ENCODE data around the gene PRDM5. TPM values are rescaled to one million over a fixed set of nuclear protein-coding genes. Genes with fewer than 3 reads are reported as not detected.
A peak's percentile ranks its signal among the peaks of the same experiment; 100 is the strongest.

The PRDM5 gene
- total RNA-seq, 5 donors from 2014 or later (not counting 1 experiment from before 2014, with no cell fraction given), result 0.47 to 1.4 (median 0.86) TPM; not detected in 1

- Histone ChIP-seq H3K9me3 (no peaks in the 10 kb centered on the region), H3K27ac (ENCODE audit: low read length) (no peak overlapping the region), H3K36me3 (ENCODE audit: control insufficient read depth in 2 of 2, extremely low read depth in 1 of 2, insufficient read depth in 1 of 2, low read length in 1 of 2) (no peaks in the 10 kb centered on the region), H3K4me1 (ENCODE audit: control insufficient read depth in 1 of 2, extremely low read depth in 1 of 2, insufficient read depth in 2 of 2, low read length in 2 of 2) (peaks cover 0 to 12% of the 10 kb centered on the region in 2 experiments), H3K27me3 (replicated peaks in 1 of 2; ENCODE audit: control insufficient read depth in 2 of 2, extremely low read depth in 1 of 2, insufficient read depth in 2 of 2, low read length in 1 of 2) (peaks cover 0 to 8% of the 10 kb centered on the region in 2 experiments), H3K4me3 (ENCODE audit: control insufficient read depth in 1 of 2, extremely low read depth in 1 of 2, low read length in 1 of 2) (no peak overlapping the region)
- Mint-ChIP-seq H3K36me3 (no peaks in the 10 kb centered on the region), H3K4me3 (no peak overlapping the region), H3K4me1 (peaks cover 9 to 13% (median 13%) of the 10 kb centered on the region in 3 donors), H3K9me3 (no peaks in the 10 kb centered on the region), H3K27me3 (peaks cover 5 to 13% of the 10 kb centered on the region in 2 donors), H3K27ac (no peak overlapping the region)
- ChIA-PET POLR2A (no interaction called here), CTCF (no interaction called here)
- WGBS (ENCODE audit: insufficient coverage), result no CpG with 5 or more reads among the region's 3 CpGs
- no peak for DNase-seq
- ATAC-seq (replicated peaks in 1 of 4), result no peak
These were observed 4.0 kb upstream of the PRDM5 start for GRCh38 chr4:120926358-120927025.

GRCh38 chr4:120924931-120925330 lies 2.4 kb upstream of the PRDM5 start:
- no peak overlapping the region for H3K4me3 Mint-ChIP-seq

GRCh38 chr4:120923207-120923522 lies 639 bp upstream of the PRDM5 start:
- DNase-seq (no peak), ATAC-seq (replicated peaks in 1 of 4) (no peak)
- Histone ChIP-seq H3K36me3 (ENCODE audit: control insufficient read depth in 2 of 2, extremely low read depth in 1 of 2, insufficient read depth in 1 of 2, low read length in 1 of 2) (no peaks in the 10 kb centered on the region), H3K4me3 (ENCODE audit: control insufficient read depth in 1 of 2, extremely low read depth in 1 of 2, low read length in 1 of 2) (peak overlapping the region; percentile 25 to 82), H3K9me3 (no peaks in the 10 kb centered on the region), H3K4me1 (ENCODE audit: control insufficient read depth in 1 of 2, extremely low read depth in 1 of 2, insufficient read depth in 2 of 2, low read length in 2 of 2) (peaks cover 6 to 13% of the 10 kb centered on the region in 2 experiments), H3K27ac (ENCODE audit: low read length) (no peak overlapping the region), H3K27me3 (replicated peaks in 1 of 2; ENCODE audit: control insufficient read depth in 2 of 2, extremely low read depth in 1 of 2, insufficient read depth in 2 of 2, low read length in 1 of 2) (peaks cover 0 to 8% of the 10 kb centered on the region in 2 experiments)
- POLR2A ChIA-PET, result no interaction called here
- no peaks in the 10 kb centered on the region for H3K9me3 Mint-ChIP-seq
- CTCF ChIA-PET, result interaction anchor here (1.1 to 1.4 kb wide), 2 partner anchors 122 to 127 kb away, joined by 3 read pairs; no protein-coding TSS in a partner anchor
- WGBS (ENCODE audit: insufficient coverage), result 4% methylated on average over 4 of the region's 12 CpGs
- H3K27ac Mint-ChIP-seq, result peak overlapping the region in 1 of 2 donors; percentile 39
- H3K4me1 Mint-ChIP-seq, result peaks cover 12 to 17% (median 16%) of the 10 kb centered on the region in 3 donors
- H3K36me3 Mint-ChIP-seq, result no peaks in the 10 kb centered on the region
- peak overlapping the region; percentile 79 to 96 (median 81) for H3K4me3 Mint-ChIP-seq
- peaks cover 7 to 17% of the 10 kb centered on the region in 2 donors for H3K27me3 Mint-ChIP-seq

More at GRCh38 chr4:120924931-120925330, 2.4 kb upstream of the PRDM5 start:
- H3K36me3 ChIP-seq (ENCODE audit: control insufficient read depth in 2 of 2, extremely low read depth in 1 of 2, insufficient read depth in 1 of 2, low read length in 1 of 2), result no peaks in the 10 kb centered on the region
- no peak for ATAC-seq (replicated peaks in 1 of 4)
- H3K27me3 Mint-ChIP-seq, result peaks cover 7 to 17% of the 10 kb centered on the region in 2 donors
- H3K9me3 Mint-ChIP-seq, result no peaks in the 10 kb centered on the region
- no CpG with 5 or more reads among the region's 3 CpGs for WGBS (ENCODE audit: insufficient coverage)
- H3K27ac Mint-ChIP-seq, result no peak overlapping the region
- no peaks in the 10 kb centered on the region for H3K36me3 Mint-ChIP-seq
- POLR2A ChIA-PET, result no interaction called here
- no peak overlapping the region for H3K27ac ChIP-seq (ENCODE audit: low read length)
- H3K4me3 ChIP-seq (ENCODE audit: control insufficient read depth in 1 of 2, extremely low read depth in 1 of 2, low read length in 1 of 2), result no peak overlapping the region
- no peaks in the 10 kb centered on the region for H3K9me3 ChIP-seq
- H3K4me1 ChIP-seq (ENCODE audit: control insufficient read depth in 1 of 2, extremely low read depth in 1 of 2, insufficient read depth in 2 of 2, low read length in 2 of 2), result peaks cover 0 to 13% of the 10 kb centered on the region in 2 experiments
- no peak for DNase-seq
- H3K27me3 ChIP-seq (replicated peaks in 1 of 2; ENCODE audit: control insufficient read depth in 2 of 2, extremely low read depth in 1 of 2, insufficient read depth in 2 of 2, low read length in 1 of 2), result peaks cover 0 to 8% of the 10 kb centered on the region in 2 experiments
- CTCF ChIA-PET, result no interaction called here
- H3K4me1 Mint-ChIP-seq, result peaks cover 12 to 17% (median 16%) of the 10 kb centered on the region in 3 donors

GRCh38 chr4:120921456-120922380 lies 808 bp downstream of the PRDM5 start:
- 2% methylated on average over 43 of the region's 51 CpGs for WGBS (ENCODE audit: insufficient coverage)
- H3K27me3 Mint-ChIP-seq, result peaks cover 12 to 14% of the 10 kb centered on the region in 2 donors

GRCh38 chr4:120920666-120921065 lies 1.9 kb downstream of the PRDM5 start:
- Histone ChIP-seq H3K27me3 (replicated peaks in 1 of 2; ENCODE audit: control insufficient read depth in 2 of 2, extremely low read depth in 1 of 2, insufficient read depth in 2 of 2, low read length in 1 of 2) (peaks cover 0 to 8% of the 10 kb centered on the region in 2 experiments), H3K4me3 (ENCODE audit: control insufficient read depth in 1 of 2, extremely low read depth in 1 of 2, low read length in 1 of 2) (no peak overlapping the region), H3K9me3 (no peaks in the 10 kb centered on the region), H3K36me3 (ENCODE audit: control insufficient read depth in 2 of 2, extremely low read depth in 1 of 2, insufficient read depth in 1 of 2, low read length in 1 of 2) (no peaks in the 10 kb centered on the region), H3K27ac (ENCODE audit: low read length) (no peak overlapping the region), H3K4me1 (ENCODE audit: control insufficient read depth in 1 of 2, extremely low read depth in 1 of 2, insufficient read depth in 2 of 2, low read length in 2 of 2) (peaks cover 6 to 13% of the 10 kb centered on the region in 2 experiments)
- H3K27ac Mint-ChIP-seq, result no peak overlapping the region
- WGBS (ENCODE audit: insufficient coverage), result no CpG with 5 or more reads among the region's 2 CpGs
- H3K36me3 Mint-ChIP-seq, result no peaks in the 10 kb centered on the region
- peak overlapping the region in 1 of 3 donors; percentile 17 for H3K4me3 Mint-ChIP-seq
- ATAC-seq (replicated peaks in 1 of 4) (no peak), DNase-seq (no peak)
- H3K4me1 Mint-ChIP-seq, result peaks cover 12 to 17% (median 16%) of the 10 kb centered on the region in 3 donors
- ChIA-PET POLR2A (no interaction called here), CTCF (interaction anchor here (0.5 to 1.4 kb wide), 4 partner anchors 63 to 270 kb away, joined by 3 to 7 read pairs (median 4); no protein-coding TSS in a partner anchor)
- H3K27me3 Mint-ChIP-seq, result peaks cover 15 to 18% of the 10 kb centered on the region in 2 donors
- no peaks in the 10 kb centered on the region for H3K9me3 Mint-ChIP-seq

More at GRCh38 chr4:120921456-120922380, 808 bp downstream of the PRDM5 start:
- peak in 22 of 35 experiments; percentile 1 to 49 (median 10) for DNase-seq
- no peaks in the 10 kb centered on the region for H3K36me3 Mint-ChIP-seq
- peak overlapping the region in 1 of 2 donors; percentile 88 for H3K27ac Mint-ChIP-seq
- ATAC-seq (replicated peaks in 1 of 4), result peak in 3 of 4 experiments; percentile 49 to 67 (median 60)
- H3K9me3 ChIP-seq, result no peaks in the 10 kb centered on the region
- H3K27me3 ChIP-seq (replicated peaks in 1 of 2; ENCODE audit: control insufficient read depth in 2 of 2, extremely low read depth in 1 of 2, insufficient read depth in 2 of 2, low read length in 1 of 2), result peaks cover 0 to 8% of the 10 kb centered on the region in 2 experiments
- peak overlapping the region; percentile 56 to 82 for H3K4me3 ChIP-seq (ENCODE audit: control insufficient read depth in 1 of 2, extremely low read depth in 1 of 2, low read length in 1 of 2)
- no peaks in the 10 kb centered on the region for H3K9me3 Mint-ChIP-seq
- ChIA-PET POLR2A (no interaction called here), CTCF (interaction anchor here (0.5 to 1.4 kb wide), 2 partner anchors 128 to 150 kb away, joined by 4 to 7 read pairs; no protein-coding TSS in a partner anchor)
- no peaks in the 10 kb centered on the region for H3K36me3 ChIP-seq (ENCODE audit: control insufficient read depth in 2 of 2, extremely low read depth in 1 of 2, insufficient read depth in 1 of 2, low read length in 1 of 2)
- H3K27ac ChIP-seq (ENCODE audit: low read length), result no peak overlapping the region
- H3K4me3 Mint-ChIP-seq, result peak overlapping the region; percentile 84 to 96 (median 85)
- H3K4me1 ChIP-seq (ENCODE audit: control insufficient read depth in 1 of 2, extremely low read depth in 1 of 2, insufficient read depth in 2 of 2, low read length in 2 of 2), result peaks cover 6 to 13% of the 10 kb centered on the region in 2 experiments
- peaks cover 12 to 17% (median 16%) of the 10 kb centered on the region in 3 donors for H3K4me1 Mint-ChIP-seq

- no peak overlapping the region for H3K27ac Mint-ChIP-seq
- H3K4me3 ChIP-seq (ENCODE audit: control insufficient read depth in 1 of 2, extremely low read depth in 1 of 2, low read length in 1 of 2), result no peak overlapping the region
- H3K4me3 Mint-ChIP-seq, result no peak overlapping the region
- no peaks in the 10 kb centered on the region for H3K9me3 ChIP-seq
- DNase-seq, result no peak
- peaks cover 6 to 13% of the 10 kb centered on the region in 2 experiments for H3K4me1 ChIP-seq (ENCODE audit: control insufficient read depth in 1 of 2, extremely low read depth in 1 of 2, insufficient read depth in 2 of 2, low read length in 2 of 2)
- CTCF ChIA-PET, result interaction anchor here in 1 of 2 donors (0.9 kb wide), 1 partner anchor 131 kb away, joined by 3 read pairs; no protein-coding TSS in a partner anchor
- H3K27me3 ChIP-seq (replicated peaks in 1 of 2; ENCODE audit: control insufficient read depth in 2 of 2, extremely low read depth in 1 of 2, insufficient read depth in 2 of 2, low read length in 1 of 2), result peaks cover 0 to 8% of the 10 kb centered on the region in 2 experiments
- POLR2A ChIA-PET, result interaction anchor here in 1 of 2 donors (0.8 kb wide), 1 partner anchor 22 kb away, joined by 4 read pairs; no protein-coding TSS in a partner anchor
- no peaks in the 10 kb centered on the region for H3K36me3 Mint-ChIP-seq
- no peaks in the 10 kb centered on the region for H3K9me3 Mint-ChIP-seq
- ATAC-seq (replicated peaks in 1 of 4), result no peak
- peaks cover 15 to 19% of the 10 kb centered on the region in 2 donors for H3K27me3 Mint-ChIP-seq
- H3K27ac ChIP-seq (ENCODE audit: low read length), result no peak overlapping the region
- H3K36me3 ChIP-seq (ENCODE audit: control insufficient read depth in 2 of 2, extremely low read depth in 1 of 2, insufficient read depth in 1 of 2, low read length in 1 of 2), result no peaks in the 10 kb centered on the region
- H3K4me1 Mint-ChIP-seq, result peaks cover 12 to 17% (median 16%) of the 10 kb centered on the region in 3 donors
- WGBS (ENCODE audit: insufficient coverage), result no CpG with 5 or more reads among the region's 1 CpG
These were observed 3.2 kb downstream of the PRDM5 start for GRCh38 chr4:120919358-120919757.

Measured in T-cell (primary cell).